ENCODE measurements around the gene AVPR2. TPM values are rescaled to one million over a fixed set of nuclear protein-coding genes. Genes with fewer than 3 reads are reported as not detected.

AVPR2 gene
- total RNA-seq, 1 donor from 2014 or later, result not detected

GRCh38 chrX:153902385-153902784 lies 2.1 kb upstream of the AVPR2 start:
- Mint-ChIP-seq H3K9me3 (peaks cover 22% of the 10 kb centered on the region), H3K4me1 (peaks cover 25% of the 10 kb centered on the region), H3K27me3 (ENCODE audit: low read depth) (no peaks in the 10 kb centered on the region), H3K27ac (no peak overlapping the region), H3K36me3 (no peaks in the 10 kb centered on the region), H3K4me3 (no peak overlapping the region)
- no peak for DNase-seq (ENCODE audit: low spot score in 2 of 2, unreplicated experiment in 2 of 2)
- no peak for TF ChIP-seq CTCF (IDR thresholded peaks at IDR 0.05; ENCODE audit: unreplicated experiment)

GRCh38 chrX:153903238-153903980 lies 1.1 kb upstream of the AVPR2 start:
- Mint-ChIP-seq H3K4me3 (no peak overlapping the region), H3K36me3 (no peaks in the 10 kb centered on the region), H3K9me3 (peaks cover 16% of the 10 kb centered on the region), H3K27ac (no peak overlapping the region), H3K27me3 (ENCODE audit: low read depth) (no peaks in the 10 kb centered on the region), H3K4me1 (peaks cover 25% of the 10 kb centered on the region)
- no peak for DNase-seq (ENCODE audit: low spot score in 2 of 2, unreplicated experiment in 2 of 2)
- no peak for TF ChIP-seq CTCF (IDR thresholded peaks at IDR 0.05; ENCODE audit: unreplicated experiment)

- TF ChIP-seq CTCF (IDR thresholded peaks at IDR 0.05; ENCODE audit: unreplicated experiment), result no peak
- H3K4me3 Mint-ChIP-seq, result no peak overlapping the region
- peaks cover 24% of the 10 kb centered on the region for H3K4me1 Mint-ChIP-seq
- no peaks in the 10 kb centered on the region for H3K36me3 Mint-ChIP-seq
- H3K27me3 Mint-ChIP-seq (ENCODE audit: low read depth), result no peaks in the 10 kb centered on the region
- no peak overlapping the region for H3K27ac Mint-ChIP-seq
- peaks cover 5% of the 10 kb centered on the region for H3K9me3 Mint-ChIP-seq
- DNase-seq (ENCODE audit: low spot score in 2 of 2, unreplicated experiment in 2 of 2), result peak in 1 of 2 experiments; percentile 17
Measured at GRCh38 chrX:153905481-153906095, 1.1 kb downstream of the AVPR2 start.

- H3K27me3 Mint-ChIP-seq (ENCODE audit: low read depth), result no peaks in the 10 kb centered on the region
- no peak for TF ChIP-seq CTCF (IDR thresholded peaks at IDR 0.05; ENCODE audit: unreplicated experiment)
- DNase-seq (ENCODE audit: low spot score in 2 of 2, unreplicated experiment in 2 of 2), result no peak
- no peak overlapping the region for H3K4me3 Mint-ChIP-seq
- H3K36me3 Mint-ChIP-seq, result no peaks in the 10 kb centered on the region
- peaks cover 18% of the 10 kb centered on the region for H3K4me1 Mint-ChIP-seq
- peaks cover 5% of the 10 kb centered on the region for H3K9me3 Mint-ChIP-seq
- H3K27ac Mint-ChIP-seq, result no peak overlapping the region
Measured at GRCh38 chrX:153906126-153906917, 1.8 kb downstream of the AVPR2 start.

DNA sequence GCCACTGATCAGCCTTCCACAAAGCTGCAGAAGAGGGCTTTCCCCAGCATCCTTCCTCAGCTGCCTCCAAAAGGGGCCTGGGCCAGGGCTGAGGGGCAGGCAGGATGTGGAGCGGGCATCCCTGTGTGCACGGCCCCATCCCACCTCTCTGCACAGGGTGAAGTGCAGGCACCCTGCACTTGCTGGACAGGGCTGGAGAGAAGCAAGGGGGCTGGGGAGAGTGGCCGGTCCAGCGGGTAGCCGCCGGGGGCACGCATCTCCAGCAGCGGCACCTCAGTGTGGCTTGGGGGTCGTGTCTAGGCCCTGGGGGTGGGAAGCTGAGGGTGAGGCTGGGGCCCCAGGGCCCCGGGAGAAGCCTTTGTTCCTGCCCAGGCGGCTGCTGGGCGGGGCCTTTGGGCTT lies 3.0 kb downstream of the AVPR2 start:
- Mint-ChIP-seq H3K36me3 (peaks cover 3% of the 10 kb centered on the region), H3K27me3 (ENCODE audit: low read depth) (no peaks in the 10 kb centered on the region), H3K27ac (no peak overlapping the region), H3K4me3 (no peak overlapping the region), H3K9me3 (peaks cover 5% of the 10 kb centered on the region), H3K4me1 (peaks cover 10% of the 10 kb centered on the region)
- DNase-seq (ENCODE audit: low spot score in 2 of 2, unreplicated experiment in 2 of 2), result no peak
- TF ChIP-seq CTCF (IDR thresholded peaks at IDR 0.05; ENCODE audit: unreplicated experiment), result no peak
